ENCODE data around the gene CD151. TPM values are rescaled to one million over a fixed set of nuclear protein-coding genes. Genes with fewer than 3 reads are reported as not detected.

Gene CD151
- polyA plus RNA-seq, 1 donor (not counting 4 experiments of a cell fraction or from before 2014, with no cell fraction given): 434 TPM

GRCh38 chr11:865462-866430 lies 33.0 kb downstream of the CD151 start:
- Histone ChIP-seq H3K4me3 (ENCODE audit: control insufficient read depth in 2 of 3, extremely low read depth in 1 of 3, insufficient read depth in 2 of 3, low read depth in 1 of 3, low read length in 3 of 3) (no peak overlapping the region), H3K9me3 (ENCODE audit: control insufficient read depth, low read depth, low read length) (no peaks in the 10 kb centered on the region), H3K4me1 (ENCODE audit: control insufficient read depth, extremely low read depth, insufficient read depth, low read length) (no peaks in the 10 kb centered on the region), H3K27ac (ENCODE audit: control insufficient read depth, insufficient read depth, low read length) (no peak overlapping the region), H3K9ac (ENCODE audit: control insufficient read depth, extremely low read depth, insufficient read depth, low read length) (no peak overlapping the region), H3K9me1 (ENCODE audit: control insufficient read depth, extremely low read depth, insufficient read depth, low read length) (no peaks in the 10 kb centered on the region), H3K4me2 (ENCODE audit: control insufficient read depth, extremely low read depth, insufficient read depth, low read depth, low read length) (no peak overlapping the region), H3K27me3 (ENCODE audit: control insufficient read depth, extremely low read depth, insufficient read depth, low read length) (no peaks in the 10 kb centered on the region), H3K36me3 (ENCODE audit: control insufficient read depth in 2 of 2, extremely low read depth in 1 of 2, insufficient read depth in 2 of 2, low read length in 2 of 2) (peaks cover 0 to 15% of the 10 kb centered on the region in 2 experiments), H2AFZ (ENCODE audit: control insufficient read depth, low read length) (no peak overlapping the region), H3K79me2 (ENCODE audit: control insufficient read depth, insufficient read depth, low read length) (no peaks in the 10 kb centered on the region), H4K20me1 (ENCODE audit: control insufficient read depth, extremely low read depth, insufficient read depth, low read length) (peaks cover 2% of the 10 kb centered on the region)
- dilution Hi-C loops (cut with MboI; ENCODE audit: extremely low pct_ligation_motif_present, low sequenced_read_pairs): no loop called here
- no peak for FAIRE-seq
- TF ChIP-seq CTCF (optimal IDR thresholded peaks at IDR 0.05 in 1 of 3, IDR thresholded peaks at IDR 0.05 in 1 of 3, conservative IDR thresholded peaks at IDR 0.05 in 1 of 3; ENCODE audit: extremely low read depth in 1 of 3, insufficient read depth in 2 of 3, low read length in 3 of 3) (no peak), EZH2 (IDR thresholded peaks at IDR 0.05; ENCODE audit: low read length) (no peak)
- DNase-seq (ENCODE audit: low read depth, low spot score): no peak

- H3K36me3 ChIP-seq (ENCODE audit: control insufficient read depth in 2 of 2, extremely low read depth in 1 of 2, insufficient read depth in 2 of 2, low read length in 2 of 2): peaks cover 0 to 15% of the 10 kb centered on the region in 2 experiments
- H3K9me1 ChIP-seq (ENCODE audit: control insufficient read depth, extremely low read depth, insufficient read depth, low read length): no peaks in the 10 kb centered on the region
- H3K79me2 ChIP-seq (ENCODE audit: control insufficient read depth, insufficient read depth, low read length): no peaks in the 10 kb centered on the region
- H4K20me1 ChIP-seq (ENCODE audit: control insufficient read depth, extremely low read depth, insufficient read depth, low read length): peaks cover 2% of the 10 kb centered on the region
- FAIRE-seq: no peak
- no peaks in the 10 kb centered on the region for H3K9me3 ChIP-seq (ENCODE audit: control insufficient read depth, low read depth, low read length)
- H3K27ac ChIP-seq (ENCODE audit: control insufficient read depth, insufficient read depth, low read length): no peak overlapping the region
- DNase-seq (ENCODE audit: low read depth, low spot score): no peak
- H2AFZ ChIP-seq (ENCODE audit: control insufficient read depth, low read length): no peak overlapping the region
- dilution Hi-C loops (cut with MboI; ENCODE audit: extremely low pct_ligation_motif_present, low sequenced_read_pairs): no loop called here
- H3K4me2 ChIP-seq (ENCODE audit: control insufficient read depth, extremely low read depth, insufficient read depth, low read depth, low read length): no peak overlapping the region
- TF ChIP-seq CTCF (optimal IDR thresholded peaks at IDR 0.05 in 1 of 3, IDR thresholded peaks at IDR 0.05 in 1 of 3, conservative IDR thresholded peaks at IDR 0.05 in 1 of 3; ENCODE audit: extremely low read depth in 1 of 3, insufficient read depth in 2 of 3, low read length in 3 of 3): no peak
- H3K4me1 ChIP-seq (ENCODE audit: control insufficient read depth, extremely low read depth, insufficient read depth, low read length): no peaks in the 10 kb centered on the region
- no peak overlapping the region for H3K4me3 ChIP-seq (ENCODE audit: control insufficient read depth in 2 of 3, extremely low read depth in 1 of 3, insufficient read depth in 2 of 3, low read depth in 1 of 3, low read length in 3 of 3)
- no peak overlapping the region for H3K9ac ChIP-seq (ENCODE audit: control insufficient read depth, extremely low read depth, insufficient read depth, low read length)
- peaks cover 2% of the 10 kb centered on the region for H3K27me3 ChIP-seq (ENCODE audit: control insufficient read depth, extremely low read depth, insufficient read depth, low read length)
These were observed 33.7 kb downstream of the CD151 start for GRCh38 chr11:866481-866880.
